Activated T-cell treated with anti-CD3 and anti-CD28 coated beads, Interleukin-2, amount 50 U/mL, for 1 hour (primary cell): ENCODE measurements around the gene CADM4.
A peak's percentile ranks its signal among the peaks of the same experiment; 100 is the strongest.

ENCODE experiments used
- DNase-seq: peaks from one replicate; pipeline ENCODE4 v3.0.0-alpha.2; 2020

Gene CADM4

DNA sequence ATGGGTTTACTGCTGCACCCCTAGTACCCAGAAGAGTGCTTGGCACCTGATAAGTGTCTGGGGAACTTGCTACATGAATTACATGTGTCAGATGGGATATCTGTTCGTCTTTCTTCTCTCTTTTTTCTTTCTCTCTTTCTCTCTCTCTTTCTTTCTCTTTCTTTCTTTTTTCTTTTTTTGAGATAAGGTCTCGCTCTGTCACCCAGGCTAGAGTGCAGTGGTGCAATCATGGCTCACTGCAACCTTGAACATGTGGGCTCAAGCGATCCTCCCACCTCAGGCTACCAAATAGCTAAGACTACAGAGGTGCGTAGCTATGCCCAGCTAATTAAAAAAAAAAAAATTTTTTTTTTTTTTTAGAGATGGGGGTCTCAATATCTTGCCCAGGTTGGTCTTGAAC lies 6.1 kb downstream of the CADM4 start:
- no peak for DNase-seq

DNA sequence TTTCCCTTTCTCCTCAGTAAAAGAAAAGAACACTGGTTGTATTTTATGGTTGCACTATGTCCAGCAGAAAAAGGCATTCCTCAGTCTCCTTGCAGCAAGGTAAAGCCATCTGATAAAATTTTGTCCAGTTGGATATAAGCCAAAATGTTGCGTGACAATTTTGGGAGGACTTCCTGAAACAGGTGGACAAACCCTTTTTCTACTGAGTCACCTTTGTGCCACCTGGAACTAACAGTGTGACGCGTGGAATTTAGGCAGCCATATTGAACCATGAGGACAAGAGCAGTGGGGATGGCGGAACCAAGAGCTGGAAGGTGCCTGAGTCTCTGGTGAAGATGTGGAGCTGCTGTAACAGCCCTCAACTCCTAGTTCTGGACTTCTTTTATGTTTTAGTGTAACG lies 8.2 kb downstream of the CADM4 start:
- no peak for DNase-seq

- DNase-seq, result no peak
Measured at GRCh38 chr19:43628646-43629326, 10.9 kb downstream of the CADM4 start.

DNA sequence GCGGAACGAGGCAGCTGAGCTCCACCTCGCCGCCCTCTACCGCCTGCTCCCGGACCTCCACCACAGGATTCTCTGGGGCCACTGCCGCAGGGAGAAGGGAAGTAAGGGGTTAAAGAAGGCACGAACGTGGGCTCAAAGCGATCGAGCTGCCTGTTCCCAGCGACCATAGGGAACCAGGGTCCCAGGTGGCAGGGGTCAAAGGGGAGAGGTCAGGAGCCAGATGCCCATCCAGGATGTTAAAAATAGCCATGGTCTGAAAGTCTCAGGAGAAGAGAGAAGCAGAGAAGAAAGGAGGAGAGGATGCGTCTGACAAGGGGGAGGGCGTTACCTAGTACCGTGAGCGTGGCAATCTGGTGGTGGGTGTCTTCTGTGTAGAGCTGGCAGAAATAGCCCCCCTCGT lies 12.8 kb downstream of the CADM4 start:
- DNase-seq, result no peak

GRCh38 chr19:43625918-43626579 lies 13.6 kb downstream of the CADM4 start:
- DNase-seq, result no peak

DNA sequence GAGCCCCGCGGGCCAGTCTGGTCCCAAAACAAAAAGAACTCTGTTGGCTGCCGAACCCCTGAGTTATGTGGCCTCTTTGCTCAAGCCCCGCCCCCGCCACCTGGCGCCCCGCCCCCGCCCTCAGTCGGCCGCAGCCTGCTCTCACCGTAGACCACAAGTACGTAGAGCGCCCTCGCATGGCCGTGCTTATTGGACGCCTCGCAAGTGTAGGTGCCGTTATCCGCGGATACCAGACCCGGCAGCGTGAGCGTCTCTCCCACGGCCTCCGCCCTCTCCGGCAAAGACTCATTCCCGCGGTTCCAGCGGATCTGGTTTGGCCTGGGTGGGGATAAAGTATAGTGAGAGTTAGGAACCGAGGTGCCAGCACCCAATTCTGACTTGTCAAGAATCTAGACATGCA lies 14.7 kb downstream of the CADM4 start:
- peak; percentile 87 for DNase-seq

DNA sequence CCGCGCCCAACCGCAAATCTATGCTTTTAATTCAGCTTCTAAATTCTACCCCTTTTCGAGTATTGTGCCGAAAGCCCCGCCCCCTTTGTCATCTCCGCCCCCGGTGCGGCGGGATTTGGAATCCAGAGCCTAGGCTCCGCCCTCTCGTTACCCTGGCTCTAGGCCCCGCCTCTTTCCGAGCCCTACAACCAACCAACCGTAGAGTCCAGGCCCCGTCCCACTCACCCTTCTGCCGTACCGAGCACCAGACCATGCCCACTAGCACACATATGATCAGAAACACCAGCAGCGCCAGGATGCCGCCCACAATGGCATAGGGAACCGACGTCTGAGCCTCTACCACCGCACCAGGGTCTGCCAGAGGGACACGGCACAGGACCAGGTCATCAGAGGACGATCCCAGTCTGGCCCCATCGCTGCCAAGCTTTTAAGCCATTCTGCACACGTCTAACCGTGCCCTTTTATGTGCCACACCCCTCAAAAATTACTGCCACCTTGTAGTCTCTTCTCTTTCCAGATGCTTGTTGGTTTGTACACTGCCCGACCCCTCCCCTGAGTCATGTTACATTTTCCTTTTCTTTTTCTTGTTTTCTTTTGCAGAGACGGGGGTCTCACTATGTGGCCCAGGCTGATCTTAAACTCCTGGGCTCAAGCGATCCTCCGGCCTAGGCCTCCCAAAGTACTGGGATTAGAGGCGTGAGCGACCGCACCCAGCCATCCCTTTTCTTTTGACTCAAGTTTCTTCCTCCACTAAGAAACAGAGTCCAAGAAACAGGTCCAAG lies 15.6 kb downstream of the CADM4 start:
- no peak for DNase-seq

DNA sequence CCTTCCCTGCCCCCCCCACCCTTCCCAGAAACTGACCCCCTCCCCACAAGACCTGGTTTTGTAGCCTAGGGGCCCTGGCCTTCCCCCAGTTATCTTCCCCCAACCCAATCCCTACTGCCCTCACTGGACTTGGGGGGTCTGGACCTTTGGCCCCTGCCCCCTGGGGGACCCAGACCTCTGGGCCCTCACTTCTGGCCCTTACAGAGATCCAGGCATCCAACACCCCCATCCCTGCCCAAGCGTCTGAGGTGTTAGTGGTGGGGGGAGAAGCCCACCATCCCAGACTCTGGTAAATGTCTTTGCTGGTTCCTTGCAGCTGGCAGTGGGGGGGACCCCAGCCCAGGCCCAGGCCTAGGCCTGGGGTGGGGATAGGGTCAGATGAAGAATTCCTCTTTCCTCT lies 16.7 kb downstream of the CADM4 start:
- no peak for DNase-seq

DNA sequence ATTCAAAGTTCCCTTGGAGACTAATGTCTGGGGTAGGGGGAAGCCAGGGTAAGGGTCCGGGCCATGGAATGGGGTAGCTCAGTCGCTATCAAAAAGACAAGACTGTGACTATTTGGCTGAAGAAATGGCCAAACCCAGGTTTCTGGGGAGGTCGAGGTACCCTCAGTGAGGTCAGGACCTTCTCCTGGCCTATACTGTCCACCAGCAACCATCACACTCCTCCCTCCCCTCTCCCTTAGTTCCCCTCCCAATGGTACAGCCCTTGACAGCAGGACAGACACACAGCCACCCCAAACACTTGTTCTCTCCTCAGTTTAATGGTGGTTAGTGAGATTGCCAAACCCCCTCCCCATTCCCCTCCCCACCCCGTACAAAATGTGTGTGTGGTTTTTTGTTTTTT lies 17.6 kb downstream of the CADM4 start:
- DNase-seq, result no peak

GRCh38 chr19:43620061-43621001 lies 19.3 kb downstream of the CADM4 start:
- peak; percentile 84 for DNase-seq

DNA sequence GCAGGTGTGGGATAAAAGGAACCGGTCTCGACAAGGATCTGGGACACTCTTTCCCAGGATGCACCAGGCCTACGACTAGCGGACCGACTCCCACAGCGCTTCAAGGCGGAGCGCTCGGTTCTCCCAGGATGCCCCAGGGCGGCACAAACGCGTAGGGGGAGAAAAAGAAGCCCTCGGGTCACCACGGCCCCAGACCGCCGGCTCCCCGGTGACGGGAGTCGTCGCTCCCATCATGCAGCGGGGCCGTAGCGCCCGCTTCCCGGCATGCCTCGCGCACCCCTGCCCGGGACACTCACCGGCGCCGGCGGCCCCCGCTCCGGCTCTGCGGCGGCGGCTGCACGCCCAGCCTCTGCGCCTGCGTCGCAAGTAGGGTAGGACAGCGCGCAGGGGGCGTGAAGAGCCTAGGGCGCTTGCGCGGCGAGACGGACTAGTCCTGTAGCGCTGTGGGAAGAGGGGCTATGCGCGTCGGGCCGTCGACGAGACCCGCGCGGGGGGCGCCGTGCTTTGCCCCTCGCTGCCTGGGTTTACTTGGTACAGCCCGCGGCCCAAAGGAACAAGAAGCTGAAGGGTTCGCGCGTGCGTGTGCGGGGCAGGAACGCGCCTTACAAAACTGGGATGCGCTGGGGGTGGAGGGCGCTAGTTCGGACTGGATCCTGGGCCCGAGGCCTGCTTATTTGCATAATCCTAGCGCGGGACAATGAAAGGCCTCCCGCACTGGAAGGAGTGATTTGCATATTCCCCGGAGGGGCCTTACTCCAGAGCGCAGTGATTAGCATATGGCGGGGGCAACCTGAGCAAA lies 20.2 kb downstream of the CADM4 start, which contains the start of gene ZNF428:
Gene ZNF428, minus strand, starts transcription at position 368 of the 799 bp plus-strand sequence. CDS start 5,325 bp downstream, outside the sequence.
- DNase-seq, result peak; percentile 86

DNA sequence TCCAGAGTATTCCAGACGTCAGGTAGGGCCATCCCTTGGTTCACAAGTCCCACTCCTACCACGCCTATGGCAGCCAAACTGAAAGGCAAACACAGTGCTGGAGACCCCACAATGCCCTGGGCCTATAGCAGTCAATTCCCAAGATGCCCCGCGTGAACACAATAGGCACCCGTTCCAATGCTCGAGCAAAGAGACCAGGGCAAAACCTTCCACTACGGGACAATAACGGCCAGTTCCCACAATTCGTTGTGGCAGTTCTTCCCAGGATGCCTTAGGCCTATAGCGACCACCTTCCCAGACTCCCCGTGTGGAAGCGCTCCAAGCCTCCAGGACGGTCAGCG lies 20.8 kb downstream of the CADM4 start:
- DNase-seq, result no peak

DNA sequence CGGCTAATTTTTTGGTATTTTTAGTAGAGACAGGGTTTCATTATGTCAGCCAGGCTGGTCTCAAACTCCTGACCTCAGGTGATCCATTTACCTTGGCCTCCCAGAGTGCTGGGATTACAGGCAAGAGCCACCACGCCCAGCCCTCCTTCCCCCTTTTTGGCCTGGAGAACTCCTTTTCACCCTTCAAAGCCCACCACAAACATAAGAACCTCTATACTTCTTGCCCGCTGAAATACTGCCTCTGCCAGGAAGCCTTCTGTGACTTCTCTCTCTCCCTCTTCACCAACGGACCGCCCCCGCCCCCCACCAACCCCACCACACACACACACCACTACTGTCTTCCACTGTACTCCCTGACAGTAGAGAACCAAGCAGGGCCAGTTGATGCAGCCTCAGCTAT lies 22.7 kb downstream of the CADM4 start:
- DNase-seq, result no peak

DNA sequence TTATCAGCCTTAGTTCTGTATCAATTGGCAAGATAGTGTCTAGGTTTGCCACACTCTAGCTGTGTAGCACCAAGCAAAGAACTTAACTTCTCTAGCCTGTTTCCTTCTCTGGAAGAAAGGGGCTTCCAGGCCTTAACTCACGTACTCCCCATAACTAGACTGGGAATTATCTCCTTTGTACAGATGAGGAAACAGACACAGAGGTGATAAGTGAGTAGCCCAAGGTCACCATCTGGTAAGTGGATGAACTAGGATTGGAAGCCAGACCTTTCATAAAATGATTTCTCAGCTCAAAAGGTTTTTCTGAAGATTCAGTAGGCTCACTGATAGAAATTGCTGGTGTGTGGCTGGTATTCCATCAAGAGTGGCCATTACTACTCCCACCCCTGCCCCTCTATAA lies 23.3 kb downstream of the CADM4 start:
- DNase-seq, result no peak

GRCh38 chr19:43612374-43612773 lies 27.3 kb downstream of the CADM4 start:
- DNase-seq, result no peak

DNA sequence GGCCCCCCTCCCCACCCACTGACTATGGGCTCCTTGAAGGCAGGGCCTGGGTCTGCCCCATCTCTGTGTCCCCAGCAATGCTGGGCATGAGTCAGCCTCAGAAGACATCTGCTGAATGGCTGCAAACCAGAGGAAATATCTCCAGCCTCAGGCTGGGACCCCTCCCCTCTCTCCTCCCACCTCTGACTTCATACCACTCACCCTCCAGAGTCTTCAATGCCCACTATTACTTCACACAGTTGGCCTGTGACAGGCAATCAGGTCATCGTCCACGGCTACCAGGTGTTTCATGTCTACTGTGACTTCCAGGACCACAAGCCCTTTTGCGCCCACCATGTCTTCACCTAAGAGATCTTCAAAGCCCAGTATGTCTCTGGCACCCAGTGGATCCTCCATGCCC lies 27.9 kb downstream of the CADM4 start, which contains the start of gene SRRM5:
Gene SRRM5, plus strand, starts transcription at position 301 of the 400 bp plus-strand sequence. Its CDS starts 34 bp downstream, at position 335.
- no peak for DNase-seq

GRCh38 chr19:43610493-43610892 lies 29.2 kb downstream of the CADM4 start:
- no peak for DNase-seq

- DNase-seq, result no peak
Measured at GRCh38 chr19:43609872-43610271, 29.8 kb downstream of the CADM4 start.

GRCh38 chr19:43607238-43608205 lies 32.1 kb downstream of the CADM4 start:
- DNase-seq, result no peak

- no peak for DNase-seq
Measured at GRCh38 chr19:43606569-43607229, 33.0 kb downstream of the CADM4 start.
